Gastrocnemius medialis (tissue), 4 donors: ENCODE measurements around the gene NPBWR2. TPM values are rescaled to one million over a fixed set of nuclear protein-coding genes. Genes with fewer than 3 reads are reported as not detected.

Source experiments
- ATAC-seq, 2 donors: fragments of 150-250 bp; one replicate each; pipeline ENCODE4 v1.9.1; 2016
- DNase-seq, 2 donors: peaks; one replicate each; pipeline ENCODE4 v3.0.0-alpha.2; 2019
- H3K27ac ChIP-seq, 4 donors: fragments of 200-600 bp; sonication (generic); 1 replicate in 1 of 4; 2 replicates in 3 of 4; pipeline ENCODE4 v1.5.1; 2016 to 2018; ENCODE audit warnings: mild to moderate bottlenecking in 2 of 4, moderate library complexity in 1 of 4
- H3K27me3 ChIP-seq, 3 donors: fragments of 200-600 bp; sonication (generic) in 2 of 3; 1 replicate in 1 of 3; 2 replicates in 2 of 3; pipeline versions ENCODE4 v1.5.1 to v1.6.0; 2016 to 2019; ENCODE audit warnings: mild to moderate bottlenecking in 1 of 3, moderate library complexity in 1 of 3
- H3K36me3 ChIP-seq, 2 donors: fragments of 200-600 bp; sonication (generic) in 1 of 2; one replicate each; pipeline ENCODE4 v1.5.1; 2017 to 2018
- H3K4me1 ChIP-seq, 2 donors: fragments of 200-600 bp; sonication (generic) in 1 of 2; one replicate each; pipeline ENCODE4 v1.5.1; 2016 to 2017; ENCODE audit warnings: mild to moderate bottlenecking in 2 of 2
- H3K4me3 ChIP-seq, 4 donors: fragments of 200-600 bp; sonication (generic) in 3 of 4; 1 replicate in 1 of 4; 2 replicates in 3 of 4; pipeline ENCODE4 v1.5.1; 2016 to 2019; ENCODE audit warnings: mild to moderate bottlenecking in 2 of 4
- H3K9me3 ChIP-seq, 3 donors: fragments of 200-600 bp; sonication (generic) in 2 of 3; 1 replicate in 1 of 3; 2 replicates in 2 of 3; pipeline ENCODE4 v1.5.1; 2016 to 2019
- POLR2A ChIP-seq, 2 donors: fragments of 450-650 bp; IDR thresholded peaks; one replicate each; pipeline ENCODE4 v1.6.1; 2017; ENCODE audit warnings: antibody characterized with exemption in 2 of 2, mild to moderate bottlenecking in 2 of 2, moderate library complexity in 2 of 2
- in situ Hi-C, 4 donors: fragments of 200-750 bp; cut with MboI; loops; one replicate each; pipeline versions ENCODE4 v1.15.0 to v1.8.0; 2017; ENCODE audit warnings: low sequenced_read_pairs in 4 of 4
- intact Hi-C: fragments of 100-400 bp; cut with DNase I; formaldehyde crosslinking; loops from one replicate; pipeline ENCODE4 v1.15.1; 2023; ENCODE audit warnings: low total_unique reads
- total RNA-seq, 4 donors: library from RNA; depleted of rRNA; stranded (reverse); fragments of >200 nt; gene quantifications; one replicate each; pipeline versions ENCODE4 v1.1.0 to v1.2.3, GENCODE V29; 2016
- TF ChIP-seq, protein P1 (sequence below), 5 experiments: fragments of 450-650 bp in 3 of 5; fragments of 200-600 bp in 2 of 5; sonication (generic) in 2 of 5; IDR thresholded peaks in 4 of 5; conservative IDR thresholded peaks in 1 of 5; 1 replicate in 4 of 5; 2 replicates in 1 of 5; pipeline ENCODE4 v1.5.1; 2016 to 2019; ENCODE audit warnings: antibody characterized with exemption in 5 of 5, mild to moderate bottlenecking in 3 of 5, moderate library complexity in 3 of 5

Gene NPBWR2, protein sequence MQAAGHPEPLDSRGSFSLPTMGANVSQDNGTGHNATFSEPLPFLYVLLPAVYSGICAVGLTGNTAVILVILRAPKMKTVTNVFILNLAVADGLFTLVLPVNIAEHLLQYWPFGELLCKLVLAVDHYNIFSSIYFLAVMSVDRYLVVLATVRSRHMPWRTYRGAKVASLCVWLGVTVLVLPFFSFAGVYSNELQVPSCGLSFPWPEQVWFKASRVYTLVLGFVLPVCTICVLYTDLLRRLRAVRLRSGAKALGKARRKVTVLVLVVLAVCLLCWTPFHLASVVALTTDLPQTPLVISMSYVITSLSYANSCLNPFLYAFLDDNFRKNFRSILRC
- not detected for total RNA-seq

DNA sequence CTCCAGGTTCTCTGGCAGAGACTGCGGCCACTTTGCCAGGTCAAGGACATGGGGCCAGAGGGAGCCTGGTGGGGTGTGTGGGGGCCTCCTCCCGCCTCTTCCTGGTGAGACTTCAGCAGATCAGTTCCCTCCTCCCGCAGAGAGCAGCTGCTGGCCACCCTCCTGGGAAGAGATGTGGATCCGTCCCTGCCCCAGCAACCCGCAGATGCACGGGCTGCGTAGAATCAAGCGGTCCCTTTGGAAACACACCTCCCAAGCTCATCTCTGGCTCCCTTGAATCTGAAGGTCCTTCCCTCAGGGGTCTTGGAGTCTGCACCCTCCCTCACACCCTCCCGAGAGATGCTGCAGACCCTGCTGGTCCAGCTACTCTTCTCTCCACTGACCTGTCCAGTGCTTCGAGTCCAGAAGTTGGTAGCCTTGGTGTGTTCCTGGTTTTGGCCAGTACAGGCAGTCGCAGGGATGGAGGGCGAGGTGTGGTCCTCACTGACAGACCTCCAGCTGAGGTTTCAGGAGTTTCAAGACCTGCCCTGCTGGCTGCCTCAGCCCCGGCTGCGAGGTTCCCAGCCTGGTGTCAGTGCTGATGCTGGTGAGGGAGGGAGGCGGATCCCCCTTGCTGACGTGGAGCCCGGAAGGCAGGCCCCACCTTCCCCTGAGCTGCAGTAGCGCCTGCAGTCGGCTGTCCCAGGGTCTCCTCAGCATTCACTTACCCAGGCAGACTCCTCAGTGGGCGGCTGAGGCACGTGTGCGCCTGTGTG lies at the start of gene NPBWR2:
NPBWR2 (minus strand) TSS at position 585 of the 755 bp plus-strand sequence. CDS start 734 bp downstream, outside the sequence.
- in situ Hi-C loops, result no loop called here
- Histone ChIP-seq H3K27ac (no peak within 1 kb of the TSS), H3K9me3 (no peaks in the 10 kb centered on the region), H3K36me3 (no peaks in the 10 kb centered on the region), H3K27me3 (peaks cover 18 to 20% (median 18%) of the 10 kb centered on the region in 3 donors), H3K4me3 (no peak within 1 kb of the TSS), H3K4me1 (peaks cover 0 to 5% of the 10 kb centered on the region in 2 donors)
- TF ChIP-seq POLR2A (IDR thresholded peaks at IDR 0.05), result no peak
- TF ChIP-seq, protein P1, sequence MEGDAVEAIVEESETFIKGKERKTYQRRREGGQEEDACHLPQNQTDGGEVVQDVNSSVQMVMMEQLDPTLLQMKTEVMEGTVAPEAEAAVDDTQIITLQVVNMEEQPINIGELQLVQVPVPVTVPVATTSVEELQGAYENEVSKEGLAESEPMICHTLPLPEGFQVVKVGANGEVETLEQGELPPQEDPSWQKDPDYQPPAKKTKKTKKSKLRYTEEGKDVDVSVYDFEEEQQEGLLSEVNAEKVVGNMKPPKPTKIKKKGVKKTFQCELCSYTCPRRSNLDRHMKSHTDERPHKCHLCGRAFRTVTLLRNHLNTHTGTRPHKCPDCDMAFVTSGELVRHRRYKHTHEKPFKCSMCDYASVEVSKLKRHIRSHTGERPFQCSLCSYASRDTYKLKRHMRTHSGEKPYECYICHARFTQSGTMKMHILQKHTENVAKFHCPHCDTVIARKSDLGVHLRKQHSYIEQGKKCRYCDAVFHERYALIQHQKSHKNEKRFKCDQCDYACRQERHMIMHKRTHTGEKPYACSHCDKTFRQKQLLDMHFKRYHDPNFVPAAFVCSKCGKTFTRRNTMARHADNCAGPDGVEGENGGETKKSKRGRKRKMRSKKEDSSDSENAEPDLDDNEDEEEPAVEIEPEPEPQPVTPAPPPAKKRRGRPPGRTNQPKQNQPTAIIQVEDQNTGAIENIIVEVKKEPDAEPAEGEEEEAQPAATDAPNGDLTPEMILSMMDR (IDR thresholded peaks at IDR 0.05 in 4 of 5, conservative IDR thresholded peaks at IDR 0.05 in 1 of 5), result no peak
- intact Hi-C loops, result no loop called here
- ATAC-seq (no peak), DNase-seq (peak in 1 of 2 donors; percentile 7)

DNA sequence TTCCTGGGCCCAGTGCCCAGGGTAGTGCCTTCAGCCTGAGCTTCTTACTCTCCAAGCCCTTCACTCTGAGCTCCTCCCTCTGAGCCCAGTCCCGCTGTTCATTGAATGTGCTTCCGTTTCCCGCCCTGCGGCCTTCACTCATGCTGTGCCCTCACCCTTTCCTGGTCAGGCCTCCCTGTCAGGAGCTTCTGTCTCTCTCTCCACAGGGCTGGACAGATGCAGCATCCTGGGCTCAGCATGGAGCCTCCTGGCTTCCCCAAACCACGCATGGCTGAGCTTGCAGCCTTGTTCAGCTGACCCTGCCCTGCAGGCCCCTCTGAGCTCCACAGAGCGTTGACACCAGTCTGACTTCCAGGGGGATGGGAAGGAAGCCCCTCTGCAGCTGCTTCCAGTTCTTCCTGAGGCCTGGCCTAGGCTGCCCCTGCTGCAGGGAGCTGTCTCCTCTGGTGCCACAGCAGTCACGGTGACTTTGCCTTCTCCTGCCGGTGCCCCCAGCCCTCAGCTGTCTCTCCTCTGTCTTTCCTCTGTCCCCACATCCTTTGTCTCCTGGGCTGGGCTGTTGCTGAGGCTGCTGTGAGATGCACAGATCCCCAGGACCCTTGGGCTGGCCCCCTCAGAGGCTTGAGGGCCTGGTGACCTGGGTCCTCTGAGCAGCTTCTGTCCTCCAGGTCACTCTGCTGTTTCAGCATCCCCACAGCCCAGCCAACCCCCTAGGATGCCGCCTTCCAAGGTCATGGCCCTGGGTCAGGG lies 48.9 kb upstream of the NPBWR2 start:
- Histone ChIP-seq H3K9me3 (no peaks in the 10 kb centered on the region), H3K27me3 (peaks cover 24 to 39% (median 27%) of the 10 kb centered on the region in 3 donors), H3K36me3 (no peaks in the 10 kb centered on the region), H3K27ac (no peak overlapping the region), H3K4me3 (no peak overlapping the region), H3K4me1 (no peaks in the 10 kb centered on the region)
- intact Hi-C loops, result no loop called here
- in situ Hi-C loops, result no loop called here
- no peak for ATAC-seq
- TF ChIP-seq, protein P1 (IDR thresholded peaks at IDR 0.05 in 4 of 5, conservative IDR thresholded peaks at IDR 0.05 in 1 of 5), result no peak
- no peak for TF ChIP-seq POLR2A (IDR thresholded peaks at IDR 0.05)
- no peak for DNase-seq

DNA sequence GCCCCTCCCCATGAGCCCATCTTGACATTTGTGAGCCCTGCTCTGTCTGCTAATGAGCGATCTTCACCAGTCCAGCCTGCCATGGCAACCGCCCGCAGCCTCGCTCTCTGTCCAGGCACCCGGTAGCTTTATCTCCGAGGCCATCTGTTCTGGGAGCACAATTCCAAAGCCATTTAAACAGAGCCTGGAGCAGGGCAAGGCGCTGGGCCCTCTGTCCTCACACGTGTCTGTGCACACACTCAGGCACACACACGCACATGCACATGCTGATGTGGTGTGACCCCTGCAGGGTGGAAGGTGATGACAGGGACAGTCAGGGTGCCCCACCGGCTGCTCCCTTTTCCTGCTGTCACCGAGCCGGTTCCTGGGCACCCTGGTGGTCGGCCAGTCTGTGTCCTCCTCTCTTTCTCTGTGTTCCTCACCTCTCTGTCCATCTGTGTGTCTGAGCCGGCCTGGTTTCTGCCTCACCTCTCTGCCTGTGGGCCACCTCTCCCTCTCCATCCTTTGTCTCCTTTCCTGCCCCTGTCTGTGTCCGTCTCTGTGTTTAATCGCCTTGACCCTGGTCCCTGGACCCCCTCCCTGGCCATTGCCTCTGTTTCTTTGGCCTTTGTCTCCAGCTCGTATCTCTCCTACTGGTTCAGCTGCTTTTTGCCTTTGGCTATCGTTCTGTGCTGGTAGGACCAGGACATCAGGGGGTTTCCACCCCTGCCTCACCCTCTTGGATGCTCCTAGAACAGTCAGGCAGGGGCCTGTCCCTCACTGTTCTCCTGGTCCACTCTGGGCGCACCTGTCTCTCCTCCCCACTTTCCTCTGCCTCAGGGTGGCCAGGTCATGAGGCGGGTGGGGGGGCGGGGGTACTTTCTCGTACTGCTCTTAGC lies 48.1 kb upstream of the NPBWR2 start:
- in situ Hi-C loops, result no loop called here
- ATAC-seq (no peak), DNase-seq (no peak)
- Histone ChIP-seq H3K9me3 (no peaks in the 10 kb centered on the region), H3K27me3 (peaks cover 15 to 31% (median 20%) of the 10 kb centered on the region in 3 donors), H3K36me3 (no peaks in the 10 kb centered on the region), H3K4me3 (no peak overlapping the region), H3K4me1 (no peaks in the 10 kb centered on the region), H3K27ac (no peak overlapping the region)
- intact Hi-C loops, result no loop called here
- TF ChIP-seq, protein P1 (IDR thresholded peaks at IDR 0.05 in 4 of 5, conservative IDR thresholded peaks at IDR 0.05 in 1 of 5), result no peak

DNA sequence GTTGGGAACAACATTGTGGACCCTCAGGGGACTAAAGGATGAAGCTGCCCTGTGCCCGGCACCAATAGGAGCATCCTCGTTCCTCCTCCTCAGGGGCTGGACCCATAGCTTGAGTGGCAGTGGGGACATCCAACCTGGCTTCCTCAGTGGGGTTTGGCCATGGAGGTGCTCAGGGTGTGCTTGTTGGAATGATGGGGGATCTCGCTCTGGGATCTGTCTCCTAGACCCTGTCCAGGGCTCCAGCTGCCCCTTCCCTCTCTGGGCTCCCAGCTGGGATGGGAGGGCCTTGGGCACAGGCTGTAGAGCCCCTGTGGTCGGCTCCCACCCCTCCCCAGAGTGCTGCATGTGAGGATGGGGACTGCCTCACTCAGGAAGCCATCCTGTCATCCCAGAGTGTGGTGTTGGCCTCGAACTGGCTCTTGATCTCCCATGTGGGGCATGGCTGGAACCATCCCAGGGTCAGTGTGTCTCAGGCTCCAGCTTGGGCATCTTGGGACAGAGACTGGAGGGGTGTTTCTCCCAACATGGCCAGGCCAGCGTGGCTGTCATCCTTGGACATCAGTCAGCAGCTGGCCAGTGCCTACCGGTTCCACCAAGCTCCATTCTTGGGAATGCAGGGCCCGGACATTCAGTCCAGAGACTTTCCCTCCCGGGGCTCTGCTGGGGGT lies 47.4 kb upstream of the NPBWR2 start:
- H3K36me3 ChIP-seq, result no peaks in the 10 kb centered on the region
- no peaks in the 10 kb centered on the region for H3K4me1 ChIP-seq
- TF ChIP-seq, protein P1 (IDR thresholded peaks at IDR 0.05 in 4 of 5, conservative IDR thresholded peaks at IDR 0.05 in 1 of 5), result no peak
- no peak for TF ChIP-seq POLR2A (IDR thresholded peaks at IDR 0.05)
- H3K27me3 ChIP-seq, result peaks cover 8 to 23% (median 12%) of the 10 kb centered on the region in 3 donors
- no peak overlapping the region for H3K27ac ChIP-seq
- ATAC-seq, result no peak
- no peak for DNase-seq
- H3K4me3 ChIP-seq, result no peak overlapping the region
- H3K9me3 ChIP-seq, result no peaks in the 10 kb centered on the region
- in situ Hi-C loops (no loop called here), intact Hi-C loops (no loop called here)
